ENCODE data around the gene PYGO2. TPM values are rescaled to one million over a fixed set of nuclear protein-coding genes. Genes with fewer than 3 reads are reported as not detected.

The PYGO2 gene
- total and polyA plus RNA-seq, 2 of the 8 experiments (the other 6 are each of a cell fraction or from before 2014, with no cell fraction given) = 31.0 to 31.6 TPM

DNA sequence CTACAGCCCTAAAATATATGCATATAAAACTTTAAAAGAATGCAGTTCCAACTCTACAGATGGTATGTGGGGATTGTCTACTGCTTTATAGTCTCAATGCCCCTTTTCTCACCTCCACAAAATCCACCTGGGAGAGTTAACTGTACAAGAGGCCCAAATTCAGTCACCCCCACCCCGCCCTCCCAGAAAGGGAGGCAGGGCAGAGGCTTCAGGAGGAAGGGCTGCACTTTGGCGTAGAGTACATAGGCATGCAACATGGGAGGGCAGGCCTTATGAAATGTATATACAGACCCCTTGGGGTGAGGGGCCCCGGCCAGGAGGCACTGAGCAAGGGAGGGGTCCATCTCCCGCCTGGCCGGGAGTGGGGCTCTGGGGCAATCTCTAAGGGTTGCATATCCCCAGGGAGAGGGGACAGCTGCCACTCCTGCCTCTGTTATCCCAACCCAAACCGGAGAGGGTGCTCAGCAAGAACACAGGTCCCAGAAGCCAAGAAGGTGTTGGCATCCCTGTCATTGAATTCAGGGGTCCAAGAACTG, 1.3 kb upstream of the PYGO2 start:
- CTCF ChIA-PET (ENCODE audit: partially characterized antibody) = interaction anchor here (1.0 to 8.2 kb wide), 6 partner anchors 21 to 97 kb away, joined by 3 to 113 read pairs (median 4); partner anchors contain the start of genes FLAD1 and LENEP

More for the DNA sequence above, 1.3 kb upstream of the PYGO2 start:
- FAIRE-seq (no peak), DNase-seq (ENCODE audit: low read depth in 1 of 2, low spot score in 2 of 2) (no peak)
- H3K27ac ChIP-seq (ENCODE audit: low read depth, low read length) = no peak overlapping the region
- no peaks in the 10 kb centered on the region for H3K9me3 ChIP-seq (ENCODE audit: insufficient read depth in 2 of 2, low read depth in 1 of 2, low read length in 1 of 2)
- H2AK5ac ChIP-seq (ENCODE audit: low read depth, low read length) = no peak overlapping the region
- H3K27me3 ChIP-seq (replicated peaks in 1 of 4; ENCODE audit: control insufficient read depth in 3 of 4, extremely low read depth in 1 of 4, insufficient read depth in 3 of 4, low read length in 3 of 4) = no peaks in the 10 kb centered on the region
- no peak overlapping the region for H3K56ac ChIP-seq (replicated peaks; ENCODE audit: insufficient read length, low read depth, low read length)
- H2BK15ac ChIP-seq (ENCODE audit: low read length) = no peak overlapping the region
- peaks cover 0 to 24% of the 10 kb centered on the region in 2 experiments; a peak in 3 of 4 replicates for H3K79me2 ChIP-seq (ENCODE audit: control insufficient read depth in 1 of 2, insufficient read depth in 2 of 2, low read length in 2 of 2)
- H3K4me1 ChIP-seq (replicated peaks in 1 of 4; ENCODE audit: control insufficient read depth in 3 of 4, insufficient read depth in 4 of 4, low read length in 3 of 4) = peaks cover 0 to 4% (median 3%) of the 10 kb centered on the region in 4 experiments; a peak in 6 of 7 replicates
- no peak overlapping the region for H3K23ac ChIP-seq (ENCODE audit: insufficient read length)
- H2BK20ac ChIP-seq (ENCODE audit: low read length) = no peak overlapping the region
- peaks cover 22 to 50% (median 45%) of the 10 kb centered on the region in 4 experiments for H3K36me3 ChIP-seq (ENCODE audit: control insufficient read depth in 2 of 4, insufficient read depth in 4 of 4, low read length in 3 of 4)
- H3K18ac ChIP-seq (ENCODE audit: extremely low read depth, low read length) = no peak overlapping the region
- no peak overlapping the region for H2BK12ac ChIP-seq (ENCODE audit: low read depth, low read length)
- H4K20me1 ChIP-seq (replicated peaks in 1 of 2; ENCODE audit: control insufficient read depth in 1 of 2, insufficient read depth in 2 of 2, low read length in 2 of 2) = peaks cover 0 to 6% of the 10 kb centered on the region in 2 experiments
- 70% methylated on average over 6 of the region's 6 CpGs; no CpG with 5 or more reads in 1 of the 2 experiments for WGBS, 2 experiments (ENCODE audit: extremely low coverage in 1 of 2, insufficient coverage in 1 of 2, insufficient read length in 1 of 2, insufficient replicate concordance in 2 of 2, low coverage in 1 of 2, low lambda C conversion rate in 2 of 2, missing lambda C conversion rate in 1 of 2)
- TF ChIP-seq POLR2AphosphoS5 (IDR thresholded peaks at IDR 0.05; ENCODE audit: low read depth, low read length) (0 out of 2 replicates have a peak, but pooled peaks have one; percentile 31), RBBP5 (IDR thresholded peaks at IDR 0.05; ENCODE audit: borderline replicate concordance, low read depth, low read length) (no peak)
- peaks cover 4% of the 10 kb centered on the region for H3K79me1 ChIP-seq (ENCODE audit: low read depth, low read length)
- no peak overlapping the region for H2BK120ac ChIP-seq (replicated peaks; ENCODE audit: low read depth, low read length)
- peak overlapping the region in 1 of 2 experiments; percentile 81; a peak in 3 of 4 replicates for H3K4me2 ChIP-seq (ENCODE audit: insufficient read depth in 1 of 2, low read depth in 2 of 2, low read length in 2 of 2)
- H4K8ac ChIP-seq (ENCODE audit: extremely low read depth, insufficient read depth, low read length) = no peak overlapping the region
- H3K23me2 ChIP-seq (ENCODE audit: low read depth, low read length) = no peaks in the 10 kb centered on the region
- H4K5ac ChIP-seq (ENCODE audit: insufficient read length, low read depth, low read length) = no peak overlapping the region
- peak overlapping the region in 2 of 4 experiments; percentile 50 to 84; a peak in 2 of 8 replicates for H3K4me3 ChIP-seq (ENCODE audit: extremely low read depth in 1 of 4, insufficient read depth in 2 of 4, low read depth in 3 of 4, low read length in 4 of 4)
- H2BK5ac ChIP-seq (ENCODE audit: low read depth, low read length) = no peak overlapping the region
- no peak overlapping the region for H2AFZ ChIP-seq (ENCODE audit: low read length)
- H4K91ac ChIP-seq (replicated peaks; ENCODE audit: insufficient read length, low read length) = no peak overlapping the region
- no peak overlapping the region for H3K14ac ChIP-seq (ENCODE audit: insufficient read length)
- H3K9ac ChIP-seq (replicated peaks in 1 of 4; ENCODE audit: extremely low read depth in 1 of 4, low read depth in 3 of 4, low read length in 3 of 4) = no peak overlapping the region
- POLR2A ChIA-PET (ENCODE audit: partially characterized antibody) = interaction anchor here (1.0 to 42.8 kb wide), 5 partner anchors 4 to 52 kb away, joined by 3 to 662 read pairs (median 4); partner anchors contain the start of genes CKS1B, FLAD1, LENEP and PBXIP1
- no peak overlapping the region for H3K4ac ChIP-seq (replicated peaks; ENCODE audit: insufficient read length, low read depth, low read length)

Measured in H1 (cell line).